ENCODE measurements around the gene MYD88. TPM values are rescaled to one million over a fixed set of nuclear protein-coding genes. Genes with fewer than 3 reads are reported as not detected.

MYD88 gene
- total RNA-seq, 1 experiment from 2014 or later: 32.7 TPM

DNA sequence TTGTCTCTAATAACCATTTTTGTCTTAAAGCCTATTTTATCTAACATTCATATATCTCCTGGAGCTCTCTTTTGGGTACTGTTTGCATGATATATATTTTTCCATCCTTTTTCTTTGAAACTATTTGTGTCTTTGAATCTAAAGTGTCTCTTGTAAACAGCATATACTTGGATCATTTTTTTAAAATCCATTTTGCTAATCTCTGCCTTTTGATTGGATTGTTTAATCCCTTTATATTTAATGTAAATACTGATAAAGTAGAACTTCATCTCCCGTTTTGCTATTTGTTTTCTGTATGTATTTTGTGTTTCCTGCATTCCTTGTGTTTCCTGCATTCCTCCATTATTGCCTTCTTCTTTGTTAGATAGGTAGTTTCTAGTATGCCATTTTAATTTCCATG, 32.9 kb upstream of the MYD88 start:
- intact Hi-C loops (cut with micrococcal nuclease; ENCODE audit: unreplicated experiment): no loop called here
- H3K9me3 ChIP-seq (ENCODE audit: control insufficient read depth, insufficient read depth, low read depth, low read length): no peaks in the 10 kb centered on the region; the same call in 1 of the 2 replicates
- ATAC-seq (no peak), DNase-seq (ENCODE audit: low read depth, low spot score) (no peak)
- no peaks in the 10 kb centered on the region for H3K36me3 ChIP-seq (ENCODE audit: control insufficient read depth, insufficient read depth, low read length)
- no peak overlapping the region for H3K4me3 ChIP-seq (ENCODE audit: low read depth in 2 of 2, low read length in 2 of 2)
- ChIA-PET CTCF (no interaction called here), POLR2A (no interaction called here)
- BruUV-seq (replicated peaks): no TSS peak
- H3K27ac ChIP-seq (ENCODE audit: low read length): no peak overlapping the region
- in situ Hi-C loops (cut with HindIII; ENCODE audit: low pct_unique_long_range_greater_than_20kb, low sequenced_read_pairs): no loop called here
- TF ChIP-seq SIN3A (IDR thresholded peaks at IDR 0.05; ENCODE audit: borderline replicate concordance, insufficient read depth, low read depth, low read length) (no peak), POLR2AphosphoS5 (IDR thresholded peaks at IDR 0.05; ENCODE audit: low read depth, low read length) (no peak)
- TF ChIP-seq, protein P1, sequence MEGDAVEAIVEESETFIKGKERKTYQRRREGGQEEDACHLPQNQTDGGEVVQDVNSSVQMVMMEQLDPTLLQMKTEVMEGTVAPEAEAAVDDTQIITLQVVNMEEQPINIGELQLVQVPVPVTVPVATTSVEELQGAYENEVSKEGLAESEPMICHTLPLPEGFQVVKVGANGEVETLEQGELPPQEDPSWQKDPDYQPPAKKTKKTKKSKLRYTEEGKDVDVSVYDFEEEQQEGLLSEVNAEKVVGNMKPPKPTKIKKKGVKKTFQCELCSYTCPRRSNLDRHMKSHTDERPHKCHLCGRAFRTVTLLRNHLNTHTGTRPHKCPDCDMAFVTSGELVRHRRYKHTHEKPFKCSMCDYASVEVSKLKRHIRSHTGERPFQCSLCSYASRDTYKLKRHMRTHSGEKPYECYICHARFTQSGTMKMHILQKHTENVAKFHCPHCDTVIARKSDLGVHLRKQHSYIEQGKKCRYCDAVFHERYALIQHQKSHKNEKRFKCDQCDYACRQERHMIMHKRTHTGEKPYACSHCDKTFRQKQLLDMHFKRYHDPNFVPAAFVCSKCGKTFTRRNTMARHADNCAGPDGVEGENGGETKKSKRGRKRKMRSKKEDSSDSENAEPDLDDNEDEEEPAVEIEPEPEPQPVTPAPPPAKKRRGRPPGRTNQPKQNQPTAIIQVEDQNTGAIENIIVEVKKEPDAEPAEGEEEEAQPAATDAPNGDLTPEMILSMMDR (IDR thresholded peaks at IDR 0.05): no peak
- H3K4me1 ChIP-seq (ENCODE audit: control insufficient read depth, insufficient read depth, low read length): no peaks in the 10 kb centered on the region
- H3K27me3 ChIP-seq (ENCODE audit: control insufficient read depth, insufficient read depth, low read length): peaks cover 3% of the 10 kb centered on the region; the same call in 1 of the 2 replicates

GRCh38 chr3:38107911-38108648, 30.4 kb upstream of the MYD88 start:
- in situ Hi-C loops (cut with HindIII; ENCODE audit: low pct_unique_long_range_greater_than_20kb, low sequenced_read_pairs): no loop called here
- no peak overlapping the region for H3K27ac ChIP-seq (ENCODE audit: low read length)
- no peaks in the 10 kb centered on the region; the same call in 1 of the 2 replicates for H3K9me3 ChIP-seq (ENCODE audit: control insufficient read depth, insufficient read depth, low read depth, low read length)
- no peak overlapping the region for H3K4me3 ChIP-seq (ENCODE audit: low read depth in 2 of 2, low read length in 2 of 2)
- ATAC-seq: 0 out of 2 replicates have a peak, but pooled peaks have one; percentile 23
- H3K36me3 ChIP-seq (ENCODE audit: control insufficient read depth, insufficient read depth, low read length): no peaks in the 10 kb centered on the region
- no peak for DNase-seq (ENCODE audit: low read depth, low spot score)
- ChIA-PET POLR2A (no interaction called here), CTCF (no interaction called here)
- no TSS peak for BruUV-seq (replicated peaks)
- intact Hi-C loops (cut with micrococcal nuclease; ENCODE audit: unreplicated experiment): no loop called here
- H3K27me3 ChIP-seq (ENCODE audit: control insufficient read depth, insufficient read depth, low read length): peaks cover 3% of the 10 kb centered on the region; the same call in 1 of the 2 replicates
- TF ChIP-seq, protein P2, sequence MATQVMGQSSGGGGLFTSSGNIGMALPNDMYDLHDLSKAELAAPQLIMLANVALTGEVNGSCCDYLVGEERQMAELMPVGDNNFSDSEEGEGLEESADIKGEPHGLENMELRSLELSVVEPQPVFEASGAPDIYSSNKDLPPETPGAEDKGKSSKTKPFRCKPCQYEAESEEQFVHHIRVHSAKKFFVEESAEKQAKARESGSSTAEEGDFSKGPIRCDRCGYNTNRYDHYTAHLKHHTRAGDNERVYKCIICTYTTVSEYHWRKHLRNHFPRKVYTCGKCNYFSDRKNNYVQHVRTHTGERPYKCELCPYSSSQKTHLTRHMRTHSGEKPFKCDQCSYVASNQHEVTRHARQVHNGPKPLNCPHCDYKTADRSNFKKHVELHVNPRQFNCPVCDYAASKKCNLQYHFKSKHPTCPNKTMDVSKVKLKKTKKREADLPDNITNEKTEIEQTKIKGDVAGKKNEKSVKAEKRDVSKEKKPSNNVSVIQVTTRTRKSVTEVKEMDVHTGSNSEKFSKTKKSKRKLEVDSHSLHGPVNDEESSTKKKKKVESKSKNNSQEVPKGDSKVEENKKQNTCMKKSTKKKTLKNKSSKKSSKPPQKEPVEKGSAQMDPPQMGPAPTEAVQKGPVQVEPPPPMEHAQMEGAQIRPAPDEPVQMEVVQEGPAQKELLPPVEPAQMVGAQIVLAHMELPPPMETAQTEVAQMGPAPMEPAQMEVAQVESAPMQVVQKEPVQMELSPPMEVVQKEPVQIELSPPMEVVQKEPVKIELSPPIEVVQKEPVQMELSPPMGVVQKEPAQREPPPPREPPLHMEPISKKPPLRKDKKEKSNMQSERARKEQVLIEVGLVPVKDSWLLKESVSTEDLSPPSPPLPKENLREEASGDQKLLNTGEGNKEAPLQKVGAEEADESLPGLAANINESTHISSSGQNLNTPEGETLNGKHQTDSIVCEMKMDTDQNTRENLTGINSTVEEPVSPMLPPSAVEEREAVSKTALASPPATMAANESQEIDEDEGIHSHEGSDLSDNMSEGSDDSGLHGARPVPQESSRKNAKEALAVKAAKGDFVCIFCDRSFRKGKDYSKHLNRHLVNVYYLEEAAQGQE (IDR thresholded peaks at IDR 0.05; ENCODE audit: insufficient read depth in 1 of 2, low read depth in 2 of 2, low read length in 1 of 2): no peak
- TF ChIP-seq, protein P1 (IDR thresholded peaks at IDR 0.05): no peak
- TF ChIP-seq TCF7L2 (IDR thresholded peaks at IDR 0.05; ENCODE audit: low read depth, low read length): no peak
- no peak for TF ChIP-seq POLR2AphosphoS5 (IDR thresholded peaks at IDR 0.05; ENCODE audit: low read depth, low read length)
- no peak for TF ChIP-seq SIN3A (IDR thresholded peaks at IDR 0.05; ENCODE audit: borderline replicate concordance, insufficient read depth, low read depth, low read length)
- H3K4me1 ChIP-seq (ENCODE audit: control insufficient read depth, insufficient read depth, low read length): no peaks in the 10 kb centered on the region
